Pancreas (tissue), 10 donors: ENCODE measurements around the gene MAML3. TPM values are rescaled to one million over a fixed set of nuclear protein-coding genes. Genes with fewer than 3 reads are reported as not detected.

ENCODE experiments used
- ATAC-seq, 4 donors: fragments of 200-7000 bp; cut with Tn5 transposase; one replicate each; pipeline versions ENCODE4 v1.8.0 to v1.9.1; 2020; ENCODE audit warnings: mild to moderate bottlenecking in 4 of 4, moderate library complexity in 4 of 4
- DNase-seq, 6 donors: peaks; one replicate each; pipeline ENCODE4 v3.0.0-alpha.2; 2020
- FAIRE-seq: peaks from 2 replicates; lab custom pipeline; 2012; peaks lifted over from hg19 to GRCh38; lab: Jason Lieb, UNC
- H3K27ac ChIP-seq, 4 donors: fragments of 200-600 bp; sonication (generic); 1 replicate in 3 of 4; 2 replicates in 1 of 4; pipeline versions ENCODE4 v1.5.0 to v1.8.0; 2020
- H3K27me3 ChIP-seq, 4 donors: fragments of 200-600 bp; one replicate each; pipeline ENCODE4 v1.8.0; 2021
- H3K36me3 ChIP-seq, 3 donors: fragments of 200-600 bp; sonication (generic) in 1 of 3; one replicate each; pipeline versions ENCODE4 v1.5.0 to v1.8.0; 2020 to 2021
- H3K4me1 ChIP-seq, 3 donors: fragments of 200-600 bp; one replicate each; pipeline ENCODE4 v1.8.0; 2021
- H3K4me3 ChIP-seq, 4 donors: fragments of 200-600 bp; sonication (generic) in 2 of 4; one replicate each; pipeline versions ENCODE4 v1.5.0 to v1.8.0; 2020 to 2021
- H3K9me3 ChIP-seq, 4 donors: fragments of 200-600 bp; one replicate each; pipeline ENCODE4 v1.8.0; 2021
- CTCF ChIP-seq, 4 donors: fragments of 200-600 bp; sonication (generic) in 3 of 4; IDR thresholded peaks; one replicate each; pipeline versions ENCODE4 v1.5.0 to v1.8.0; 2021; ENCODE audit warnings: antibody characterized with exemption in 4 of 4
- WGBS, 2 donors: extraction: QIAGEN DNeasy Blood & Tissue Kit; methylation state at CpG; one replicate each; pipeline ENCODE4 v1.1.7; 2013; 5-methylcytosine and 5-hydroxymethylcytosine counted together
- intact Hi-C, 3 donors: fragments of 100-400 bp; cut with DNase I; formaldehyde crosslinking; loops; one replicate each; pipeline versions ENCODE4 v1.11.1 to v1.14.2; 2022
- polyA plus RNA-seq, 2 donors: library from polyadenylated mRNA; stranded (reverse); fragments of 200-250 nt; gene quantifications; one replicate each; pipeline ENCODE4 v1.2.3, GENCODE V29; 2013
- total RNA-seq, 6 donors: library from RNA; stranded (reverse); fragmentation: NEBNext Ultra II Directional in 4 of 6; extraction: Animal tissue kit (Norgen Biotek cat#: 25700) in 4 of 6; gene quantifications; one replicate each; pipeline versions ENCODE4 v1.2.1 to v1.2.4, GENCODE V29; 2021 to 2023
- donor health status: healthy with polysubstance abuse.
- donor health status: DM: no; HTN: no; CAD: no; lungs with moderate emphysema.
- donor health status: DM: no; HTN: no; CAD: no.
- donor health status: control.
- donor health status: control.
- donor health status: Bipolar disorder and iron deficiency.
- donor health status: DM: yes; HTN: yes; CAD: no.
- donor health status: DM: no; HTN: no; CAD: no.
- donor health status: DM: no; HTN: no; CAD: no.
- donor health status: DM: yes; HTN: yes; CAD: no.

Gene MAML3
- total and polyA plus RNA-seq, 8 donors, result 3.8 to 8.9 (median 5.9) TPM

GRCh38 chr4:139720806-139721205 is 433.2 kb downstream of the MAML3 start:
- FAIRE-seq (no peak), ATAC-seq (no peak), DNase-seq (no peak)
- Histone ChIP-seq H3K9me3 (no peaks in the 10 kb centered on the region), H3K27me3 (no peaks in the 10 kb centered on the region), H3K27ac (no peak overlapping the region), H3K4me3 (no peak overlapping the region), H3K4me1 (no peaks in the 10 kb centered on the region), H3K36me3 (peaks cover 0 to 11% (median 0%) of the 10 kb centered on the region in 3 donors)
- no peak for TF ChIP-seq CTCF (IDR thresholded peaks at IDR 0.05)
- intact Hi-C loops, result no loop called here
- 89 to 94% methylated on average over 6 of the region's 6 CpGs for WGBS, 2 donors

GRCh38 chr4:139719381-139720101 is 434.4 kb downstream of the MAML3 start:
- ATAC-seq (peak in 1 of 4 donors; percentile 12), DNase-seq (peak in 1 of 6 donors; percentile 73), FAIRE-seq (no peak)
- H3K4me3 ChIP-seq, result no peak overlapping the region
- no peaks in the 10 kb centered on the region for H3K4me1 ChIP-seq
- H3K36me3 ChIP-seq, result peaks cover 0 to 11% (median 0%) of the 10 kb centered on the region in 3 donors
- H3K27ac ChIP-seq, result no peak overlapping the region
- H3K9me3 ChIP-seq, result no peaks in the 10 kb centered on the region
- no peaks in the 10 kb centered on the region for H3K27me3 ChIP-seq
- WGBS, 2 donors, result 96% methylated on average over 16 of the region's 16 CpGs
- intact Hi-C loops, result no loop called here
- no peak for TF ChIP-seq CTCF (IDR thresholded peaks at IDR 0.05)

GRCh38 chr4:139718833-139719232 is 435.2 kb downstream of the MAML3 start:
- H3K36me3 ChIP-seq, result peaks cover 0 to 11% (median 0%) of the 10 kb centered on the region in 3 donors
- DNase-seq (no peak), FAIRE-seq (no peak), ATAC-seq (no peak)
- H3K27me3 ChIP-seq, result no peaks in the 10 kb centered on the region
- WGBS, 2 donors, result 85 to 91% methylated on average over 10 of the region's 10 CpGs
- intact Hi-C loops, result no loop called here
- no peak overlapping the region for H3K27ac ChIP-seq
- no peaks in the 10 kb centered on the region for H3K4me1 ChIP-seq
- H3K9me3 ChIP-seq, result no peaks in the 10 kb centered on the region
- TF ChIP-seq CTCF (IDR thresholded peaks at IDR 0.05), result no peak
- H3K4me3 ChIP-seq, result no peak overlapping the region

- WGBS, 2 donors, result 94 to 97% methylated on average over 6 of the region's 6 CpGs
- FAIRE-seq (no peak), DNase-seq (no peak), ATAC-seq (no peak)
- Histone ChIP-seq H3K27me3 (no peaks in the 10 kb centered on the region), H3K4me3 (no peak overlapping the region), H3K9me3 (no peaks in the 10 kb centered on the region), H3K4me1 (no peaks in the 10 kb centered on the region), H3K36me3 (peaks cover 0 to 11% (median 0%) of the 10 kb centered on the region in 3 donors), H3K27ac (no peak overlapping the region)
- TF ChIP-seq CTCF (IDR thresholded peaks at IDR 0.05), result no peak
- intact Hi-C loops, result no loop called here
Observed at GRCh38 chr4:139718358-139718757, 435.6 kb downstream of the MAML3 start.

- no peak overlapping the region for H3K27ac ChIP-seq
- no peak for ATAC-seq
- no peaks in the 10 kb centered on the region for H3K4me1 ChIP-seq
- intact Hi-C loops, result no loop called here
- 60% methylated on average over 9 of the region's 9 CpGs for WGBS, 2 donors
- no peaks in the 10 kb centered on the region for H3K27me3 ChIP-seq
- no peaks in the 10 kb centered on the region for H3K9me3 ChIP-seq
- no peak for DNase-seq
- no peak overlapping the region for H3K4me3 ChIP-seq
- no peak for FAIRE-seq
- TF ChIP-seq CTCF (IDR thresholded peaks at IDR 0.05), result no peak
- peaks cover 0 to 11% (median 0%) of the 10 kb centered on the region in 3 donors for H3K36me3 ChIP-seq
Observed at GRCh38 chr4:139715746-139716391, 438.1 kb downstream of the MAML3 start.
